Measurements from ENCODE around the gene ERBB4. TPM values are rescaled to one million over a fixed set of nuclear protein-coding genes. Genes with fewer than 3 reads are reported as not detected.

The ERBB4 gene
- total RNA-seq, 1 donor from 2014 or later: 2.8 TPM

- H3K9me3 Mint-ChIP-seq (ENCODE audit: unreplicated experiment): no peaks in the 10 kb centered on the region
- no peak for TF ChIP-seq CTCF (IDR thresholded peaks at IDR 0.05)
- H3K27me3 Mint-ChIP-seq (ENCODE audit: unreplicated experiment): peaks cover 3% of the 10 kb centered on the region
- no peaks in the 10 kb centered on the region for H3K4me1 Mint-ChIP-seq (ENCODE audit: unreplicated experiment)
- no peak for DNase-seq (ENCODE audit: extremely low spot score, unreplicated experiment)
- H3K36me3 Mint-ChIP-seq (ENCODE audit: unreplicated experiment): no peaks in the 10 kb centered on the region
- H3K27ac Mint-ChIP-seq (ENCODE audit: unreplicated experiment): no peak overlapping the region
- H3K4me3 Mint-ChIP-seq (ENCODE audit: unreplicated experiment): no peak overlapping the region
Measured at GRCh38 chr2:211367711-211368110, 1170.9 kb downstream of the ERBB4 start.

DNA sequence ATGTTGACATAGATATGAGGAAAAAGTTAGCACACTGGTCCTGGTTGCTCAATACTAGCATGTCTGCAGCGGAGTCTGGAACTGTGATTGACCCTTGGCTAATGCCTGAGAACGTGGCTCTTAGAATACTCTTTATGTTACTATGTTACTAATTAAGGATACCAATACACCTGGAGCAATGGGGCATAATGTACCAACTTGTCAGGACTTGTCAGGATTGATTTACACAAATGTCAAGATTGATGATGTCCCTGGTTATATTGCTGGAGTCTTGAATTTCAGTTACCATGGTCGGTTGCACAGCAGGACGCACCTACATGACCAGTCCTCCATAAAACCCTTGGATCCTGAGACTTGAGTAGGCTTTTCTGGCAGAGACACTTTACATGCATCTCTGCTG lies 1171.3 kb downstream of the ERBB4 start:
- Mint-ChIP-seq H3K27ac (ENCODE audit: unreplicated experiment) (no peak overlapping the region), H3K36me3 (ENCODE audit: unreplicated experiment) (no peaks in the 10 kb centered on the region), H3K27me3 (ENCODE audit: unreplicated experiment) (peaks cover 3% of the 10 kb centered on the region), H3K4me1 (ENCODE audit: unreplicated experiment) (no peaks in the 10 kb centered on the region), H3K4me3 (ENCODE audit: unreplicated experiment) (no peak overlapping the region), H3K9me3 (ENCODE audit: unreplicated experiment) (no peaks in the 10 kb centered on the region)
- DNase-seq (ENCODE audit: extremely low spot score, unreplicated experiment): no peak
- no peak for TF ChIP-seq CTCF (IDR thresholded peaks at IDR 0.05)

DNA sequence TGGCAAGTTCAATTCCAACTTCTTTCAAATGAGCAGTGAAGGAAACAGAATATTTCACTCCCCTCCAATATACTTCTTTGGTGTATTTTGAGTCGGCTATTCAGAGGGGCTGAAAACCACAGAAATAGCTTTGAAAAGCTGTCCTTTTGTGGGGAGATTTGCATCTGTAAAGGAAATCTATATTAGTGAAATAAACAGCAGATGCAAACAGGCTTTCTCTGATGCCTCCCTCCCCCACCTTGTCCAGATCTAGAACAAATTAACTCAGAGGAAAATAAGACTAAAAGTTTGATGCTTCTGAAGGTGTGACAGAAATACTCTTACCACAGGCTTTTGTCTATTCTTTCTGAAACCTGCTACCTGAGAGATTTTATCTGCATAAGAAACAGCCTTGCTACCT lies 1173.7 kb downstream of the ERBB4 start:
- H3K4me1 Mint-ChIP-seq (ENCODE audit: unreplicated experiment): no peaks in the 10 kb centered on the region
- H3K9me3 Mint-ChIP-seq (ENCODE audit: unreplicated experiment): no peaks in the 10 kb centered on the region
- no peak for TF ChIP-seq CTCF (IDR thresholded peaks at IDR 0.05)
- H3K27ac Mint-ChIP-seq (ENCODE audit: unreplicated experiment): no peak overlapping the region
- H3K36me3 Mint-ChIP-seq (ENCODE audit: unreplicated experiment): no peaks in the 10 kb centered on the region
- DNase-seq (ENCODE audit: extremely low spot score, unreplicated experiment): no peak
- H3K4me3 Mint-ChIP-seq (ENCODE audit: unreplicated experiment): no peak overlapping the region
- peaks cover 6% of the 10 kb centered on the region for H3K27me3 Mint-ChIP-seq (ENCODE audit: unreplicated experiment)

GRCh38 chr2:211361383-211361782 lies 1177.2 kb downstream of the ERBB4 start:
- H3K36me3 Mint-ChIP-seq (ENCODE audit: unreplicated experiment): no peaks in the 10 kb centered on the region
- H3K9me3 Mint-ChIP-seq (ENCODE audit: unreplicated experiment): no peaks in the 10 kb centered on the region
- H3K4me1 Mint-ChIP-seq (ENCODE audit: unreplicated experiment): no peaks in the 10 kb centered on the region
- H3K27me3 Mint-ChIP-seq (ENCODE audit: unreplicated experiment): peaks cover 6% of the 10 kb centered on the region
- DNase-seq (ENCODE audit: extremely low spot score, unreplicated experiment): no peak
- H3K4me3 Mint-ChIP-seq (ENCODE audit: unreplicated experiment): no peak overlapping the region
- TF ChIP-seq CTCF (IDR thresholded peaks at IDR 0.05): no peak
- H3K27ac Mint-ChIP-seq (ENCODE audit: unreplicated experiment): no peak overlapping the region

DNA sequence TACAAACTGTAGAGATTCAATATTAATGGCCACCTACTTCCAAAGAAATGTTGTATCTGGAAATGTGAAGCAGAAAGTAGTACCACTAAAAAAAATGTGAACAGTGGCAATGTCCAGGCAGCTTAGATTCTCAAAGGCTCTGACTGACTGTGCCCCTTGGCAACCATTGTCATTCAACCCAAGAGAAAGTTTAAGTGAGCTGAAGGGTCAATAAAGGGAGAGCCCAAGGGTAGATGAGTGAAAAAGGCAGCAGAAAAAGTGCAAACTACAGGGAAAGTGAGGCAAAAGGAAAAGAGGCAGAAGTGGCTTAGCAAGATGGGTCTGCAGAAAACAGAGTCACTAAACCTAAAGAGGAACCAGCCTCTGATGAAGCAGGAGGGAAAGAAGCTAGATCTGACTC lies 1179.3 kb downstream of the ERBB4 start:
- DNase-seq (ENCODE audit: extremely low spot score, unreplicated experiment): no peak
- H3K9me3 Mint-ChIP-seq (ENCODE audit: unreplicated experiment): no peaks in the 10 kb centered on the region
- no peaks in the 10 kb centered on the region for H3K36me3 Mint-ChIP-seq (ENCODE audit: unreplicated experiment)
- TF ChIP-seq CTCF (IDR thresholded peaks at IDR 0.05): no peak
- no peak overlapping the region for H3K27ac Mint-ChIP-seq (ENCODE audit: unreplicated experiment)
- H3K4me3 Mint-ChIP-seq (ENCODE audit: unreplicated experiment): no peak overlapping the region
- H3K4me1 Mint-ChIP-seq (ENCODE audit: unreplicated experiment): no peaks in the 10 kb centered on the region
- peaks cover 3% of the 10 kb centered on the region for H3K27me3 Mint-ChIP-seq (ENCODE audit: unreplicated experiment)
